Liver (tissue), 3 donors: ENCODE results near the gene LRRFIP1.

ENCODE experiments used
- ATF3 ChIP-seq: IDR thresholded peaks from 2 replicates; pipeline ENCODE4 v1.6.1; 2016; ENCODE audit warnings: antibody characterized with exemption
- CTCF ChIP-seq: fragments of 150-350 bp; IDR thresholded peaks from 2 replicates; pipeline ENCODE4 v1.5.1; 2017; ENCODE audit warnings: improper control_type of control experiment, low read depth, low read length; ENCODE audit not compliant: missing input control
- EGR1 ChIP-seq, 2 donors: IDR thresholded peaks; 2 replicates each; pipeline ENCODE4 v1.6.1; 2016 to 2018; ENCODE audit warnings: antibody characterized with exemption in 2 of 2, low read depth in 2 of 2
- GABPA ChIP-seq, 2 donors: IDR thresholded peaks in 1 of 2; conservative IDR thresholded peaks in 1 of 2; 2 replicates each; pipeline ENCODE4 v1.6.1; 2016; ENCODE audit warnings: antibody characterized with exemption in 2 of 2, mild to moderate bottlenecking in 1 of 2, moderate library complexity in 1 of 2
- HNF4A ChIP-seq, 2 donors: conservative IDR thresholded peaks; 2 replicates each; pipeline ENCODE4 v1.6.1; 2016; ENCODE audit warnings: antibody characterized with exemption in 2 of 2, mild to moderate bottlenecking in 2 of 2
- JUND ChIP-seq, 2 donors: IDR thresholded peaks; 2 replicates each; pipeline ENCODE4 v1.6.1; 2016; ENCODE audit warnings: antibody characterized with exemption in 2 of 2
- MAX ChIP-seq: IDR thresholded peaks from 2 replicates; pipeline ENCODE4 v1.6.1; 2016; ENCODE audit warnings: antibody characterized with exemption
- NR2F2 ChIP-seq: IDR thresholded peaks from 2 replicates; pipeline ENCODE4 v1.6.1; 2016; ENCODE audit warnings: antibody characterized with exemption
- RAD21 ChIP-seq, 2 donors: IDR thresholded peaks; 2 replicates each; pipeline ENCODE4 v1.6.1; 2016; ENCODE audit warnings: antibody characterized with exemption in 2 of 2, mild to moderate bottlenecking in 2 of 2
- REST ChIP-seq: IDR thresholded peaks from 2 replicates; pipeline ENCODE4 v1.6.1; 2016; ENCODE audit warnings: antibody characterized with exemption, mild to moderate bottlenecking
- SP1 ChIP-seq: IDR thresholded peaks from 2 replicates; pipeline ENCODE4 v1.6.1; 2018; ENCODE audit warnings: antibody characterized with exemption, mild to moderate bottlenecking
- TAF1 ChIP-seq: conservative IDR thresholded peaks from 2 replicates; pipeline ENCODE4 v1.6.1; 2016; ENCODE audit warnings: antibody characterized with exemption, mild to moderate bottlenecking
- YY1 ChIP-seq: IDR thresholded peaks from 2 replicates; pipeline ENCODE4 v1.6.1; 2016; ENCODE audit warnings: antibody characterized with exemption, mild to moderate bottlenecking
- ZBTB33 ChIP-seq: IDR thresholded peaks from 2 replicates; pipeline ENCODE4 v1.6.1; 2016; ENCODE audit warnings: antibody characterized with exemption
- donor health status: healthy.
- donor health status: healthy.

- TF ChIP-seq CTCF, result no peak
- TF ChIP-seq YY1, result no peak
- TF ChIP-seq NR2F2, result no peak
- TF ChIP-seq EGR1 (IDR thresholded peaks at IDR 0.05; ENCODE audit: low read depth in 2 of 2), result no peak
- TF ChIP-seq JUND (IDR thresholded peaks at IDR 0.05), result no peak
- TF ChIP-seq SP1, result no peak
- no peak for TF ChIP-seq MAX
- TF ChIP-seq ZBTB33, result no peak
- TF ChIP-seq REST, result no peak
- TF ChIP-seq TAF1, result no peak
- no peak for TF ChIP-seq GABPA (IDR thresholded peaks at IDR 0.05 in 1 of 2, conservative IDR thresholded peaks at IDR 0.05 in 1 of 2)
- TF ChIP-seq HNF4A (conservative IDR thresholded peaks at IDR 0.05), result no peak
- no peak for TF ChIP-seq RAD21 (IDR thresholded peaks at IDR 0.05)
- no peak for TF ChIP-seq ATF3
These were observed 47.9 kb downstream of the LRRFIP1 start for GRCh38 chr2:237675316-237675715.
